Activated CD4-positive, alpha-beta memory T cell treated with anti-CD3 and anti-CD28 coated beads, Interleukin-2, amount 10 ng/mL, durations not matched to agents 7 days and 5 days (primary cell): ENCODE data around the gene CENPO. TPM values are rescaled to one million over a fixed set of nuclear protein-coding genes. Genes with fewer than 3 reads are reported as not detected.
A peak's percentile ranks its signal among the peaks of the same experiment; 100 is the strongest.

Experiments used
- CTCF ChIA-PET: fragments of 350-600 bp; sonication (Branson Sonifier 250); formaldehyde crosslinking; loops from one replicate; lab custom pipeline; 2021; ENCODE audit warnings: antibody characterized with exemption, inconsistent platforms; lab: Charles Lee
- POLR2A ChIA-PET: fragments of 350-600 bp; sonication (Branson Sonifier 250); formaldehyde crosslinking; loops from one replicate; lab custom pipeline; 2021; ENCODE audit warnings: antibody characterized with exemption; lab: Charles Lee
- DNase-seq: peaks from one replicate; pipeline ENCODE4 v3.0.0-alpha.2; 2020
- H3K27ac Mint-ChIP-seq: one replicate; pipeline ENCODE4 v1.8.0; 2021; ENCODE audit warnings: mild to moderate bottlenecking, mixed read lengths
- H3K27me3 Mint-ChIP-seq: one replicate; pipeline ENCODE4 v1.8.0; 2021; ENCODE audit warnings: mixed read lengths
- H3K36me3 Mint-ChIP-seq: one replicate; pipeline ENCODE4 v1.8.0; 2021; ENCODE audit warnings: low read depth, mixed read lengths
- H3K4me1 Mint-ChIP-seq: one replicate; pipeline ENCODE4 v1.8.0; 2021; ENCODE audit warnings: mixed read lengths
- H3K4me3 Mint-ChIP-seq: one replicate; pipeline ENCODE4 v1.8.0; 2021; ENCODE audit warnings: mild to moderate bottlenecking, mixed read lengths
- H3K9me3 Mint-ChIP-seq: one replicate; pipeline ENCODE4 v1.8.0; 2021; ENCODE audit warnings: mixed read lengths
- total RNA-seq, 2 experiments: library from RNA; stranded (reverse); gene quantifications; one replicate each; pipeline ENCODE4 v1.2.3, GENCODE V29; 2021

The CENPO gene
- 10 to 100 TPM; 40.3 to 42.9 TPM for total RNA-seq

GRCh38 chr2:24792874-24793760 is at the start of gene CENPO, which contains the start of gene PTRHD1:
CENPO (plus strand) TSS chr2:24793425; CDS start chr2:24793920, 495 bp downstream.
PTRHD1 (minus strand) TSS chr2:24793391; CDS start chr2:24793377, 14 bp downstream.
- Mint-ChIP-seq H3K4me3 (peak within 1 kb of the TSS; percentile 96), H3K27ac (peak within 1 kb of the TSS; percentile 98), H3K9me3 (no peaks in the 10 kb centered on the region), H3K36me3 (peaks cover 48% of the 10 kb centered on the region), H3K27me3 (no peaks in the 10 kb centered on the region), H3K4me1 (peaks cover 53% of the 10 kb centered on the region)
- CTCF ChIA-PET: interaction anchor here (0.6 to 2.5 kb wide), 9 partner anchors 26 to 569 kb away, joined by 3 to 9 read pairs (median 4); no protein-coding TSS in a partner anchor
- peak; percentile 96 for DNase-seq
- POLR2A ChIA-PET: interaction anchor here (0.6 to 2.3 kb wide), 27 partner anchors 11 to 867 kb away, joined by 3 to 19 read pairs (median 5); partner anchors contain the start of genes ADCY3, ITSN2, NCOA1 and SF3B6

GRCh38 chr2:24743924-24744323 is 49.3 kb upstream of the CENPO start:
- H3K27me3 Mint-ChIP-seq: no peaks in the 10 kb centered on the region
- POLR2A ChIA-PET: no interaction called here
- H3K36me3 Mint-ChIP-seq: peaks cover 13% of the 10 kb centered on the region
- no peaks in the 10 kb centered on the region for H3K9me3 Mint-ChIP-seq
- no peak overlapping the region for H3K4me3 Mint-ChIP-seq
- H3K4me1 Mint-ChIP-seq: no peaks in the 10 kb centered on the region
- CTCF ChIA-PET: interaction anchor here (1.4 kb wide), 1 partner anchor 82 kb away, joined by 3 read pairs; no protein-coding TSS in a partner anchor
- no peak for DNase-seq
- H3K27ac Mint-ChIP-seq: no peak overlapping the region

- Mint-ChIP-seq H3K27ac (no peak overlapping the region), H3K27me3 (no peaks in the 10 kb centered on the region), H3K9me3 (no peaks in the 10 kb centered on the region), H3K4me3 (no peak overlapping the region), H3K4me1 (no peaks in the 10 kb centered on the region), H3K36me3 (peaks cover 13% of the 10 kb centered on the region)
- no peak for DNase-seq
- ChIA-PET POLR2A (no interaction called here), CTCF (no interaction called here)
These were observed 48.9 kb upstream of the CENPO start for GRCh38 chr2:24744356-24744755.

GRCh38 chr2:24745825-24746224 is 47.4 kb upstream of the CENPO start:
- H3K27ac Mint-ChIP-seq: no peak overlapping the region
- CTCF ChIA-PET: no interaction called here
- no peaks in the 10 kb centered on the region for H3K9me3 Mint-ChIP-seq
- DNase-seq: no peak
- POLR2A ChIA-PET: no interaction called here
- no peak overlapping the region for H3K4me3 Mint-ChIP-seq
- H3K36me3 Mint-ChIP-seq: peaks cover 13% of the 10 kb centered on the region
- no peaks in the 10 kb centered on the region for H3K4me1 Mint-ChIP-seq
- no peaks in the 10 kb centered on the region for H3K27me3 Mint-ChIP-seq

- no peak overlapping the region for H3K4me3 Mint-ChIP-seq
- H3K36me3 Mint-ChIP-seq: peaks cover 9% of the 10 kb centered on the region
- H3K27me3 Mint-ChIP-seq: no peaks in the 10 kb centered on the region
- DNase-seq: no peak
- H3K27ac Mint-ChIP-seq: no peak overlapping the region
- CTCF ChIA-PET: interaction anchor here (0.8 to 1.0 kb wide), 2 partner anchors 80 to 337 kb away, joined by 3 to 7 read pairs; no protein-coding TSS in a partner anchor
- POLR2A ChIA-PET: no interaction called here
- H3K9me3 Mint-ChIP-seq: no peaks in the 10 kb centered on the region
- H3K4me1 Mint-ChIP-seq: no peaks in the 10 kb centered on the region
These were observed 45.9 kb upstream of the CENPO start for GRCh38 chr2:24747299-24747698.

GRCh38 chr2:24749069-24749691 is 44.0 kb upstream of the CENPO start:
- peaks cover 5% of the 10 kb centered on the region for H3K36me3 Mint-ChIP-seq
- POLR2A ChIA-PET: no interaction called here
- no peak overlapping the region for H3K4me3 Mint-ChIP-seq
- no peak for DNase-seq
- no peaks in the 10 kb centered on the region for H3K4me1 Mint-ChIP-seq
- H3K9me3 Mint-ChIP-seq: no peaks in the 10 kb centered on the region
- CTCF ChIA-PET: no interaction called here
- no peak overlapping the region for H3K27ac Mint-ChIP-seq
- H3K27me3 Mint-ChIP-seq: no peaks in the 10 kb centered on the region

GRCh38 chr2:24754985-24755705 is 38.1 kb upstream of the CENPO start:
- no peak overlapping the region for H3K4me3 Mint-ChIP-seq
- ChIA-PET CTCF (no interaction called here), POLR2A (no interaction called here)
- DNase-seq: no peak
- H3K27ac Mint-ChIP-seq: no peak overlapping the region
- peaks cover 6% of the 10 kb centered on the region for H3K36me3 Mint-ChIP-seq
- no peaks in the 10 kb centered on the region for H3K9me3 Mint-ChIP-seq
- H3K4me1 Mint-ChIP-seq: no peaks in the 10 kb centered on the region
- no peaks in the 10 kb centered on the region for H3K27me3 Mint-ChIP-seq

- Mint-ChIP-seq H3K4me1 (no peaks in the 10 kb centered on the region), H3K36me3 (peaks cover 9% of the 10 kb centered on the region), H3K27ac (no peak overlapping the region)
These were observed 36.4 kb upstream of the CENPO start for GRCh38 chr2:24756789-24757188.

GRCh38 chr2:24761866-24762265 is 31.4 kb upstream of the CENPO start:
- Mint-ChIP-seq H3K27me3 (no peaks in the 10 kb centered on the region), H3K9me3 (no peaks in the 10 kb centered on the region), H3K4me3 (no peak overlapping the region), H3K36me3 (peaks cover 25% of the 10 kb centered on the region), H3K4me1 (peaks cover 7% of the 10 kb centered on the region), H3K27ac (no peak overlapping the region)
- DNase-seq: no peak
- ChIA-PET POLR2A (no interaction called here), CTCF (interaction anchor here (0.6 kb wide), 1 partner anchor 16 kb away, joined by 3 read pairs; no protein-coding TSS in a partner anchor)

More at GRCh38 chr2:24756789-24757188, 36.4 kb upstream of the CENPO start:
- Mint-ChIP-seq H3K4me3 (no peak overlapping the region), H3K9me3 (no peaks in the 10 kb centered on the region), H3K27me3 (no peaks in the 10 kb centered on the region)
- CTCF ChIA-PET: no interaction called here
- POLR2A ChIA-PET: interaction anchor here (1.4 kb wide), 1 partner anchor 10 kb away, joined by 4 read pairs; no protein-coding TSS in a partner anchor
- no peak for DNase-seq

GRCh38 chr2:24762518-24762917 is 30.7 kb upstream of the CENPO start:
- H3K4me3 Mint-ChIP-seq: no peak overlapping the region
- H3K36me3 Mint-ChIP-seq: peaks cover 25% of the 10 kb centered on the region
- POLR2A ChIA-PET: no interaction called here
- no peak for DNase-seq
- no peaks in the 10 kb centered on the region for H3K27me3 Mint-ChIP-seq
- CTCF ChIA-PET: no interaction called here
- no peaks in the 10 kb centered on the region for H3K9me3 Mint-ChIP-seq
- H3K4me1 Mint-ChIP-seq: peaks cover 8% of the 10 kb centered on the region
- no peak overlapping the region for H3K27ac Mint-ChIP-seq

GRCh38 chr2:24763843-24764242 is 29.4 kb upstream of the CENPO start:
- CTCF ChIA-PET: interaction anchor here (0.6 kb wide), 1 partner anchor 292 kb away, joined by 4 read pairs; no protein-coding TSS in a partner anchor
- POLR2A ChIA-PET: no interaction called here
- DNase-seq: no peak
- H3K27me3 Mint-ChIP-seq: no peaks in the 10 kb centered on the region
- peaks cover 8% of the 10 kb centered on the region for H3K4me1 Mint-ChIP-seq
- no peak overlapping the region for H3K4me3 Mint-ChIP-seq
- H3K9me3 Mint-ChIP-seq: no peaks in the 10 kb centered on the region
- no peak overlapping the region for H3K27ac Mint-ChIP-seq
- H3K36me3 Mint-ChIP-seq: peaks cover 24% of the 10 kb centered on the region

GRCh38 chr2:24766609-24767008 is 26.6 kb upstream of the CENPO start:
- CTCF ChIA-PET: interaction anchor here (1.1 kb wide), 1 partner anchor 26 kb away, joined by 3 read pairs; the partner anchor contains the start of genes CENPO and PTRHD1
- Mint-ChIP-seq H3K4me1 (peaks cover 8% of the 10 kb centered on the region), H3K36me3 (peaks cover 31% of the 10 kb centered on the region), H3K9me3 (no peaks in the 10 kb centered on the region), H3K27me3 (no peaks in the 10 kb centered on the region), H3K4me3 (no peak overlapping the region), H3K27ac (no peak overlapping the region)
- POLR2A ChIA-PET: interaction anchor here (1.4 kb wide), 1 partner anchor 10 kb away, joined by 4 read pairs; no protein-coding TSS in a partner anchor
- DNase-seq: peak; percentile 23
